Suprapubic skin (tissue), 4 donors: ENCODE measurements around the gene TM7SF2. TPM values are rescaled to one million over a fixed set of nuclear protein-coding genes. Genes with fewer than 3 reads are reported as not detected.

ENCODE experiments used
- DNase-seq, 2 donors: peaks; one replicate each; pipeline ENCODE4 v3.0.0-alpha.2; 2019; ENCODE audit warnings: low spot score in 2 of 2
- H3K27ac ChIP-seq: fragments of 200-600 bp; sonication (generic); one replicate; pipeline ENCODE4 v1.5.1; 2019
- H3K27me3 ChIP-seq: fragments of 200-600 bp; sonication (generic); one replicate; pipeline ENCODE4 v1.5.1; 2019
- H3K36me3 ChIP-seq: fragments of 200-600 bp; sonication (generic); one replicate; pipeline ENCODE4 v1.5.1; 2019
- H3K4me1 ChIP-seq: fragments of 200-600 bp; sonication (generic); one replicate; pipeline ENCODE4 v1.5.1; 2019
- H3K4me3 ChIP-seq: fragments of 200-600 bp; sonication (generic); one replicate; pipeline ENCODE4 v1.5.1; 2019; ENCODE audit warnings: mild to moderate bottlenecking
- H3K9me3 ChIP-seq: fragments of 200-600 bp; sonication (generic); one replicate; pipeline ENCODE4 v1.5.1; 2019
- CTCF ChIP-seq, 2 donors: fragments of 200-600 bp in 1 of 2; fragments of 450-650 bp in 1 of 2; sonication (generic) in 1 of 2; IDR thresholded peaks; one replicate each; pipeline ENCODE4 v1.5.1; 2016 to 2019; ENCODE audit warnings: antibody characterized with exemption in 2 of 2, mild to moderate bottlenecking in 1 of 2, moderate library complexity in 1 of 2
- EP300 ChIP-seq: sonication (generic); formaldehyde crosslinking; IDR thresholded peaks from one replicate; pipeline ENCODE4 v1.6.1; 2017; ENCODE audit warnings: antibody characterized with exemption
- POLR2A ChIP-seq, 2 donors: fragments of 450-650 bp; IDR thresholded peaks; one replicate each; pipeline ENCODE4 v1.6.1; 2017; ENCODE audit warnings: antibody characterized with exemption in 2 of 2, mild to moderate bottlenecking in 2 of 2, moderate library complexity in 2 of 2
- POLR2AphosphoS5 ChIP-seq, 3 donors: sonication (generic); formaldehyde crosslinking; IDR thresholded peaks; one replicate each; pipeline ENCODE4 v1.6.1; 2017; ENCODE audit warnings: antibody characterized with exemption in 3 of 3
- WGBS: methylation state at CpG from one replicate; pipeline ENCODE4 v1.1.5; 2018; 5-methylcytosine and 5-hydroxymethylcytosine counted together
- total RNA-seq, 4 donors: library from RNA; depleted of rRNA; stranded (reverse); fragments of >200 nt; gene quantifications; one replicate each; pipeline ENCODE4 v1.1.0, GENCODE V29; 2016

The TM7SF2 gene
- total RNA-seq, 4 donors from 2014 or later = 76.5 to 214 (median 145) TPM

DNA sequence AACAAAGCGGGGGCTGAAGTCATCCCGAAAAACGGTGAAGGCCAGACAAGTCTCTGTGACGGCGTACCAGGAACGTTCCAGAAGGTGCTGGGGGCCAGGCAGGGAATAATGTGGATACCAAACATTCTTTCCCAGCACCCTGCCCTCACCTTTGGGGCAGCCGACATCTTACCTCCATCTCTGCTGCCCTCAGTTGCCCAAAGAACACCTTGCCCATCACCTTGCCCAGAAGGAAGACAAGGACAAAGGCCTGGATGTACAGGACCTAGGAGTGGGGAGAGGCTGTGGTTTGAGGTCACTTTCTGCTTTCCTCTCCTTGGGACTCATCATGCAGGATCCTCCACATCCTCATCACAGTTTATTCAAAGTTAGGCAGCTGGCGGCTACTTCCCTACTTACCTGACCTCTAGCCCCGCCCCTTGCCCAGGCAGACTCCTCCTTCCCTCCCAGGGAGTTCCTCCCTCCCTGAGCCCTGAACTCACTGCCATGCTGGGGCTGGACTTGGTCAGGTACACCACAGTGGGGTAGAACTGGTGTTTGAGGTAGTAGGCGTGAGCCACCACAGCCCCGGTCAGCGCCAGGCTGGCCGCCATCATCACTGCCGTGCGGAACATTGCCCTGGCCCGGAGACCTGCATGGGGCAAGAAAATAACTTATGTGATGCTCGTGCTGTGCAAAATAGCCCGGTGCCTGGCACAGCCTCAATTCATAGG is 21.5 kb downstream of the TM7SF2 start:
- DNase-seq = peak in 1 of 2 donors; percentile 74
- H3K4me1 ChIP-seq = peaks cover 34% of the 10 kb centered on the region
- peaks cover 44% of the 10 kb centered on the region for H3K36me3 ChIP-seq
- WGBS = 43% methylated on average over 18 of the region's 18 CpGs
- peak overlapping the region; percentile 98 for H3K27ac ChIP-seq
- no peaks in the 10 kb centered on the region for H3K9me3 ChIP-seq
- TF ChIP-seq POLR2A (IDR thresholded peaks at IDR 0.05) (no peak), CTCF (IDR thresholded peaks at IDR 0.05) (no peak), POLR2AphosphoS5 (IDR thresholded peaks at IDR 0.05) (no peak), EP300 (no peak)
- H3K27me3 ChIP-seq = no peaks in the 10 kb centered on the region
- H3K4me3 ChIP-seq = peak overlapping the region; percentile 80

DNA sequence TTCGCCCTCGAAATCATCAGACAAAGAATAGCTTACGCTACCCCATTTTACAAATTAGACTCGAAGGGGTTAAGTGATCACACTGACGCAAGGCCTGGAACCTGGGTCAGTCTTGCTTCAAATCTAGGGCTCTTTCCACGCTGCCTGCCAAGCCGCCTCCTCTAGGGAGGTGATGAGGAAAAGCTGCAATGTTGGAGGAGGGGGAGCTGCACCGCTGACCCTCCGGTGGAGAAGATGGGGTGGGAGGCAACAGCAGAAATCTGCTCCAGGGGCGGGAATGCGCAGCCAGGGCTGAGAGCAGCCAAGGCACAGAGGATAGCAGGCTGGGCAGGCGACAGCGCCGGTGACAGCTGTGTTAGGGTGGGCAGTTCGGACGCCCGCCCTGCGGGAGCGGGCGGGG is 22.1 kb downstream of the TM7SF2 start:
- H3K9me3 ChIP-seq = no peaks in the 10 kb centered on the region
- TF ChIP-seq EP300 (no peak), CTCF (IDR thresholded peaks at IDR 0.05) (no peak), POLR2AphosphoS5 (IDR thresholded peaks at IDR 0.05) (no peak), POLR2A (IDR thresholded peaks at IDR 0.05) (no peak)
- H3K27ac ChIP-seq = peak overlapping the region; percentile 98
- H3K27me3 ChIP-seq = no peaks in the 10 kb centered on the region
- H3K4me1 ChIP-seq = peaks cover 34% of the 10 kb centered on the region
- peak in 1 of 2 donors; percentile 72 for DNase-seq
- H3K4me3 ChIP-seq = peak overlapping the region; percentile 80
- peaks cover 38% of the 10 kb centered on the region for H3K36me3 ChIP-seq
- WGBS = under 1% methylated on average over 15 of the region's 20 CpGs

- Histone ChIP-seq H3K4me1 (peaks cover 34% of the 10 kb centered on the region), H3K27ac (peak within 1 kb of the TSS; percentile 98)
- WGBS = 5% methylated on average over 10 of the region's 60 CpGs
These were observed 22.7 kb downstream of the TM7SF2 start, which contains the start of gene SYVN1 for GRCh38 chr11:65134240-65134951. Gene SYVN1 (minus strand): TSS chr11:65134519. CDS start chr11:65133601, 918 bp downstream.

DNA sequence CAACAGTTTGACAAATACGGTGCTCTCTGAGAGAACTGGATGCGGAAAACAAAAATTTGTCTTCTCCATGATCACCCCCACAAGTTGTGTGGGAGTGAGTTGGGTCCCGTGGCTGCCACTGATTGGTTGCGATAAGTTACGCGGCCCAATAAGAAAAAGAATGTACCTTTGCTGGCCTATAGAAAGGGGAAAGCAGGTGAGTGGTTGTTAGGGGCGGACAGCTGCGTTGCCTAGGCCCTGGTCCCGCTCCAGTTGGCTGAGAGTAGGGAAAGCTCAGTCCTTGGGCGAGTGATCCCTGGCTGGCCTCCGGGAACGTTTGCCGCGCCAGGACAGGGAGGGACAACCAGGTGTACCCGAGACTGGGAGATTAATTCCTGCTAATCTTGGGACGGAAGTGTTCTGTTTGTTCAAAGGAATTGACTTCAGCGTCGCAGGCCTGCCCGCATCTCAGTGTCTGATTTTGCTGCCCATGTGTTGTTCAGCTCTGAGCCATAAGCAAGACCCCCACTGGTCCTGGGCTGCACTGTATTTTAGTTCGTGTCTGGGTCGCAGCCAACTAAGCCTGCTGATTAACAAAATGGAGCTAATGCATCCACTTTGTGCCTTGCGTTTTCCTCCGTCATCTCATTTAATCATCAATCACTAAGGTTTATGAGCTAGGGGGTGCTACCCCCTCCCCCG is 23.4 kb downstream of the TM7SF2 start:
- 1% methylated on average over 24 of the region's 24 CpGs for WGBS
- H3K4me3 ChIP-seq = peak overlapping the region; percentile 80
- peak; percentile 94 to 95 for DNase-seq
- H3K36me3 ChIP-seq = peaks cover 24% of the 10 kb centered on the region
- H3K27ac ChIP-seq = peak overlapping the region; percentile 98
- TF ChIP-seq CTCF (IDR thresholded peaks at IDR 0.05) (no peak), POLR2AphosphoS5 (IDR thresholded peaks at IDR 0.05) (peak in 2 of 3 donors; percentile 26 to 57)
- peaks cover 34% of the 10 kb centered on the region for H3K4me1 ChIP-seq
- no peaks in the 10 kb centered on the region for H3K27me3 ChIP-seq
- no peaks in the 10 kb centered on the region for H3K9me3 ChIP-seq

More at GRCh38 chr11:65134240-65134951, 22.7 kb downstream of the TM7SF2 start, which contains the start of gene SYVN1:
- DNase-seq = peak; percentile 94 to 97
- Histone ChIP-seq H3K9me3 (no peaks in the 10 kb centered on the region), H3K27me3 (no peaks in the 10 kb centered on the region), H3K36me3 (peaks cover 31% of the 10 kb centered on the region), H3K4me3 (peak within 1 kb of the TSS; percentile 80)
- TF ChIP-seq POLR2AphosphoS5 (IDR thresholded peaks at IDR 0.05) (peak; percentile 75 to 99 (median 95)), CTCF (IDR thresholded peaks at IDR 0.05) (no peak), POLR2A (IDR thresholded peaks at IDR 0.05) (peak; percentile 85 to 94), EP300 (no peak)
